Measurements from ENCODE around the gene BARX2. TPM values are rescaled to one million over a fixed set of nuclear protein-coding genes. Genes with fewer than 3 reads are reported as not detected.
"Not testable (repeated sequence)": the region's sequence is repeated elsewhere in the genome, so short reads cannot be mapped to it uniquely, and the experiment has no call there.

Gene BARX2, protein sequence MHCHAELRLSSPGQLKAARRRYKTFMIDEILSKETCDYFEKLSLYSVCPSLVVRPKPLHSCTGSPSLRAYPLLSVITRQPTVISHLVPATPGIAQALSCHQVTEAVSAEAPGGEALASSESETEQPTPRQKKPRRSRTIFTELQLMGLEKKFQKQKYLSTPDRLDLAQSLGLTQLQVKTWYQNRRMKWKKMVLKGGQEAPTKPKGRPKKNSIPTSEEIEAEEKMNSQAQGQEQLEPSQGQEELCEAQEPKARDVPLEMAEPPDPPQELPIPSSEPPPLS
- under 1 TPM in 1 of 2 experiments, not detected in 1; 0.11 TPM for total RNA-seq

DNA sequence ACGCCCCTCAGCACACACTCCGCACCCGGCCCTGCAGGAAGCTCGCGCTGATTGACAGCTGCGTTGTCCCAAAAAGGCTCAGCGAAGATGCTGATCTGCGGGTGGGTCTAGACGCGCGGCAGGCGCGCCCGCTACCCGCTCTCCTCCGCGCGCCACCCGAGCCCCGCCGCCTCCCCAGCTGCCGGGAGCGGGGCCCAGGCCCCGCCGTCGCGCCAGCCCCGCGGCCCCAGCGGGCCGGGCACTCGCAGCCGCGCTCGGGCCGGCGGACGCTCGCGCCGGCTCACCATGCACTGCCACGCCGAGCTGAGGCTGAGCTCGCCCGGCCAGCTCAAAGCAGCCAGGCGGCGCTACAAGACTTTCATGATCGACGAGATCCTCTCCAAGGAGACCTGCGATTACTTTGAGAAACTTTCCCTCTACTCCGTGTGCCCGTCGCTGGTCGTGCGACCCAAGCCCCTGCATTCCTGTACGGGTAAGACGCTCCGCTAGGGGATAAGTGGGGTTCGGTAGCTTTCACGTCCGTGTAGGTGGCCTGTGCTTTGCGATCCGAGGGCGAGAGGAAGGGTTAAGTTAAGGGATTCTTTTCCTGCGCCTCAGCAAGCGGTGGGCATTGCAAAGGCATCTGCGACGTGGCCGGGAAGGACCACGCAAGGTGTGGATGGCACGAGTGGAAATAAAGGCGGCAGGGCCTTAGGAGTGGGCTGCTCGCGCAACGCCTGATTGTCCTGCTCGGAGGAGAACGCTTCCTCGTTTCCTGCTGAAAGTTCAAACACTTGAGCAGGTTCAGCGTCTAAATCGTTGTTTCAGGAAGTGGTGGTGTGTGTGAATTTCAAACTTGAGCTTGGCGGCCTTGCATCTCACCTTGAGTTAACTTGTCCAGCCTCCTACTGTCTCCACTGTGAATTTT is at the start of gene BARX2:
Gene BARX2 (plus strand): TSS at position 98 of the 907 bp plus-strand sequence. CDS start 188 bp downstream, at position 286.
- CTCF ChIA-PET, result interaction anchor here (0.6 kb wide), 1 partner anchor 20 kb away, joined by 3 read pairs; no protein-coding TSS in a partner anchor
- POLR2A ChIA-PET, result no interaction called here

DNA sequence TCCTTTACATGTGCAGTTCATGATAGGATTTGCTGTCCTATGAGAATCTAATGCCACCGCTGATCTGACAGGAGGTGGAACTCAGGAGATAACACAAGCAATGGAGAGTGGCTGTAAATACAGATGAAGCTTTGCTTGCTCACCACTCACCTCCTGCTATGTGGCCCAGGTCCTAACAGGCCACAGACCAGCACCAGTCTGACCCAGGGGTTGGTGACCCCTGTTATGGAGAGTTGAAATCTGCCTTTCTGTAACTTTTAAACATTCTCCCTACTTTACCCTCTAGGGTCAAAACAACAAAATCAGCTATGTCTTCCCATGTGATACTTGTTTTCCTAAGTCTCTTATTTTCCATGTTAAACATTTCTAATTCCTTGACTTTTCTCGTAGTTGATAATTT is 48.7 kb upstream of the BARX2 start:
- CTCF ChIA-PET, result no interaction called here
- POLR2A ChIA-PET, result no interaction called here

DNA sequence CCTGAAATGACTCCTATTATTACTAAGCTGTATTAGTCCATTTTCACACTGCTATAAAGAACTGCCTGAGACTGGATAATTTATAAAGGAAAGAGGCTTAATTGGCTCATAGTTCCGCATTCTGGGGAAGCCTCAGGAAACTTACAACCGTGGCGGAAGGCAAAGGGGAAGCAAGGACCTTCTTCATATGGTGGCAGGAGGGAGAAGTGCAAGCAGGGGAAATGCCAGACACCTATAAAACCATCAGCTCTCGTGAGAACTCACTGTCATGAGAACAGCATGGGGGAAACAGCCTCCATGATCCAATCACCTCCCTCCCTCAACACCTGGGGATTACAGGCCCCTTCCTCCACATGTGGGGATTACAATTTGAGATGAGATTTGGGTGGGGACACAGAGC is 47.9 kb upstream of the BARX2 start:
- CTCF ChIA-PET, POLR2A ChIA-PET: not testable (repeated sequence)

DNA sequence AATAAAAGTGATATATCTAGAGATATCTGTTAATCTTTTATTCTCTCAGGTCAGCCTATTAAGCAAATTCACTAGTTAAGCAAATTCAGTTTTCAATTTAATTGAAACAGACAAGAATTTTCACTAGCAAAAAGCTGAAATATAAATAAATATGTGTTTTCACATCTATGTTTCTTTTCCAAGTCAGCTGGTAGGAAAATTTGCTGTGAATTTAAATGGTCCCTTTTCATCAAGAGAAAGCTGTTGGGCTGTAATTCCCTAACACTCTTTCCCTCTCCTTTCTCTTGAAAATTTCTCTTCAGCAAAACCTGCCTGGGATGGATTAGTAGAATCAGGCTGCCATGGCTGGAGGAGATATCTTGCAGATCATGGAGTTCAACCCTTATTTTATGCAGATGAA is 46.9 kb upstream of the BARX2 start:
- ChIA-PET POLR2A (no interaction called here), CTCF (no interaction called here)

DNA sequence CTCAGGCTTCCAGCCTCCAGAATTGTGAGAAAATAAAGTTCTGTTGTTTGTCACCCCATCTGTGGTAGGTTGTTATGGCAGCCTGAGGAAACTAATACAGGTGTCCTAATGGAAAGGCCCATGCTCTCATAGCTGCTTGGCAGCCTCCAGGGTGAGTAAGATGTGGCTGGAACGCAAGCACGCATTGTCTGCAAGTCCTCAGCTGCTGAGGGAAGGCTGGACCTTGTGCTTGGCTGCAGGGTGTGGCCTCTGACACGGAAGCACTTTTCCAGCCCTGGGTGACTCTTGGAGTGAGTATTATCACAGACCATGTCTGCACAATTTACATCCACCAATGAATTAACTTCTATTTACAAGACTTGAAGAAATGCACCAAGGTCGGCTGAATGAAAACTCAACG is 44.4 kb upstream of the BARX2 start:
- POLR2A ChIA-PET, result no interaction called here
- CTCF ChIA-PET, result interaction anchor here (0.9 to 1.3 kb wide), 2 partner anchors 11 to 213 kb away, joined by 4 read pairs; no protein-coding TSS in a partner anchor

DNA sequence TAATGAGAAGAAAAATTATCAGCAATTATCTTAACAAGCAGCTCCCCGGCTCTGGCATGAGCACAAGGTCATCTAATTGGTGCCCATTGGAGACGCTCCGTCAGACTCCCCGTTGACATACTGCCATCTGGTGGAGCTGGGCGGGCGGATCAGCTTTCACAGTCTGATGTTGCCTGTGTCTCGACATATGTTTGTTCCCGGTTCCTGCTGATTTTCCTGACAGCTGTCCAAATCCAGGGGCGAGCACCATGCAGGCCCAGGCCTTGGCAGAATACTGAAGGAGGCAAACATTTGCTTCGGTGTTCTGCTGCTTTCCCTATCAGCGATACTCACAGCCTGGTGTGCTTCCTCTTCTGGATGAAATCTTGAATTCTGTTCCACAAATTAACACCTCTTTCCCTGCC is 43.8 kb upstream of the BARX2 start:
- ChIA-PET CTCF (interaction anchor here (0.9 to 1.3 kb wide), 2 partner anchors 12 to 214 kb away, joined by 4 read pairs; no protein-coding TSS in a partner anchor), POLR2A (no interaction called here)

DNA sequence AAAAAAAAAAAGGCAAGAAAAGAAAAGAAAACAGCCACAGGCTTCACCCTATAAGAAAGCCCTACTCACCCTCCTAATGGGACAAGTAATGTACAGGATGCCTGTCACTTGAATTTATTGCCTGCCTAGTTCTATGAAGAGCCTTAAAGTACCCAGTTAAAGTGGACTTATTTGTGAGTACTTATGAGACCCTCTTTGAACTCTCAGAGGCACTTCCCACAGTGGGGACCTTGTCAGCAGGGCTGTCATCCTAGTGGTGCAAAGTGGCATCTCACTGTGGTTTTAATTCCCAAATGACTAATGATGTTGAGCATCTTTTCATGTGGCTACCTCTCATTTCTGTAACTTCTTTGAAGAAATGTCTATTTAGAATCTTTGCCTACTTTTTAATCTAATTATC is 41.8 kb upstream of the BARX2 start:
- CTCF ChIA-PET, result interaction anchor here (0.7 kb wide), 1 partner anchor 8 kb away, joined by 3 read pairs; no protein-coding TSS in a partner anchor
- POLR2A ChIA-PET, result interaction anchor here (0.7 kb wide), 1 partner anchor 451 kb away, joined by 8 read pairs; no protein-coding TSS in a partner anchor

DNA sequence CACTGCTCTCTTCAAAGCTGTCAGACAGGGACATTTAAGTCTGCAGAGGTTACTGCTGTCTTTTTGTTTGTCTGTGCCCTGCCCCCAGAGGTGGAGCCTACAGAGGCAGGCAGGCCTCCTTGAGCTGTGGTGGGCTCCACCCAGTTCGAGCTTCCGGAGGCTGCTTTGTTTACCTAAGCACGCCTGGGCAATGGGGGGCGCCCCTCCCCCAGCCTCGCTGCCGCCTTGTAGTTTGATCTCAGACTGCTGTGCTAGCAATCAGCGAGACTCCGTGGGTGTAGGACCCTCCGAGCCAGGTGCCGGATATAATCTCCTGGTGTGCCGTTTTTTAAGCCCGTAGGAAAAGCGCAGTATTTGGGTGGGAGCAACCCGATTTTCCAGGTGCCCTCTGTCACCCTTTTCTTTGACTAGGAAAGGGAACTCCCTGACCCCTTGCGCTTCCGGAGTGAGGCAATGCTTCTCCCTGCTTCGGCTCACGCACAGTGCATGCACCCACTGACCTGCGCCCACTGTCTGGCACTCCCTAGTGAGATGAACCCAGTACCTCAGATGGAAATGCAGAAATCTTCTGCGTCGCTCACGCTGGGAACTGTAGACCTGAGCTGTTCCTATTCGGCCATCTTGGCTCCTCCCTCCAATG is 31.2 kb upstream of the BARX2 start:
- CTCF ChIA-PET, POLR2A ChIA-PET: not testable (repeated sequence)

DNA sequence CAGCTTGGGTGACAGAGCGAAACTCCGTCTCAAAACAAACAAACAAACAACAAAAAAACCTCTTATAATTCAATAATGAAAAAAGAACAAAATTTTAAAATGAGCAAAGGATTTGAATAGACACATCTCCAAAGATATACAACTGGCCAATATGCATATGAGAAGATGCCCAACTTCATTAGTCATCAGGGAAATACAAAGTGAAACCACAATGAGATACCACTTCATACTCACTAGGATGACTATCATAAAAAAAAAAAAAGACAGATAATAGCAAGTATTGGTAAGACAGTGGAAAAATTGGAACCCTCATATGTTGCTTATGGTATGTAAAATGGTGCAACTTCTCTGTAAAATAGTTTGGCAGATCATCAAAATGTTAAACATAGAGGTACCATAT is 28.7 kb upstream of the BARX2 start:
- ChIA-PET POLR2A (no interaction called here), CTCF (no interaction called here)

DNA sequence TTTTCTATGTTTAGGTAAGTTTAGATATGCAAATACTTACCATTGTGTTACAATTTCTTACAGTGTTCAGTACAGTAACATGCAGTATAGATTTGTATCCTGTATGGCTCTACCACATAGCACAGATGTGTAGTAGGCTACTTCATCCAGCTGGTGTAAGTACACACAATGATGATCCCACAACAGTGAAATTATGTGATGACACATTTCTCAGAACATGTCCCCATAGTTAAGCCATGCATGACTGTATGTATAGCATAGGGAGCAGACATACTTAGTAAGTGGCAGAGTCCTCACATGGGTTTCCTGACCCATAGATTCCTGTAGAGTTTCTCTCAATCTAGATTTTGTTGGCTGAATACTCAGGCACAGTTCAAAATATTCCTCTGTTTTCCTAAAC is 26.8 kb upstream of the BARX2 start:
- ChIA-PET CTCF (no interaction called here), POLR2A (no interaction called here)

DNA sequence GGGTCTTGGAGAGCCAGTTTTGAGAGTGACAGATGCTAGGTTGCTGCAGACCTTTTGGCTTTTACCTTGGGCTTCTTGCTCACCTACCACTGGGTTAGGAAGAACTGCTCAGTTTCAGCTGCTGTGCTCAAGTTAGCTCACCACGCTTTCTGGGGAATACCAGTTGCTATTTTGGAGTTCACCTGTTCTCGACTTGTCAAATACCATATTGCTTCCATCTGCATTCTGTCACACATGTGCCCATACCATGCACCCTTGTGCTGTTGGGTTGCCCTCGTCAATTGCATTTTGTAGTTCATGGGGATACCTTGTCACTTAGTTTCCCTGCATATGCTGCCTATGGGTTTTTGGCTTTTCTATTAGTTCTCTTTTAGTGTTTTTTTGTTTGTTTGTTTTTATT is 23.0 kb upstream of the BARX2 start:
- ChIA-PET CTCF (no interaction called here), POLR2A (no interaction called here)

DNA sequence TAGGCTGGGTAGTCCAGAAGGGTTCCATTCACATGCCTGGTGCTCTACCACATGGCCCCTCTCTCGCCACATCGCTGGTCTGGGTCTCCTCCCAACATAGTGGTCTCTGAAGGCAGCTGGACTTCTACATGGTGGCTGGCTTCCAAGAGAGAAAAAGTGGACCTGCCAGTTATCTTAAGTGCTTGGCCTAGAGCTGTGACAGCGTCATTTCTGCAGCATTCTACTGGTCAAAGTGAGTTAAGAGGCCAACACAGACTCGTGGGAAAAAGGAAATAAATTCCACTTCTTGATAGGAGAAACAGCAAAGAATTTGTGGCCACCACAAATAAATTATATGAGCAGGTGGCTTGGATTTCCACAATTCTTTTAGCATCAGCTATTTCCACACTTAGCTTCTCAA is 21.0 kb upstream of the BARX2 start:
- ChIA-PET CTCF (no interaction called here), POLR2A (no interaction called here)

DNA sequence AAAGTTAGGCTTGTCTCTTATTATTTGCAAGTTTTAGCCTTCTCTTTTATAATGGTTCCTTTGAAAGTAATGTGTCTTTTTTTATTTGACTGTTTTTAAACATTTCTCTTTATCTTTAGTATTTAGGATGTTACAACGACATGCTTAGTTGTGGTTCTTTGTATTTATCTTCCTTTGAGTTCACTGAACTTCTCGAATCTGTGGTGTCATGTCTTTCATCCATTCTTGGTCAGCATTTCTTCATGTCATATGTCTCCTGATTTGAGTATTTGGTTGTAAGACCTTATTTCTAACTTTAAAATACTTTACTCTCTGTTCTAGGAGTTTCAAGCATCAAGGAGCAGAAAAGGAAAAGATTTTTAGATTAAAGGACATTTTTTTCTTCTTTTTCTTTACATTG is 15.9 kb upstream of the BARX2 start:
- ChIA-PET CTCF (no interaction called here), POLR2A (no interaction called here)

DNA sequence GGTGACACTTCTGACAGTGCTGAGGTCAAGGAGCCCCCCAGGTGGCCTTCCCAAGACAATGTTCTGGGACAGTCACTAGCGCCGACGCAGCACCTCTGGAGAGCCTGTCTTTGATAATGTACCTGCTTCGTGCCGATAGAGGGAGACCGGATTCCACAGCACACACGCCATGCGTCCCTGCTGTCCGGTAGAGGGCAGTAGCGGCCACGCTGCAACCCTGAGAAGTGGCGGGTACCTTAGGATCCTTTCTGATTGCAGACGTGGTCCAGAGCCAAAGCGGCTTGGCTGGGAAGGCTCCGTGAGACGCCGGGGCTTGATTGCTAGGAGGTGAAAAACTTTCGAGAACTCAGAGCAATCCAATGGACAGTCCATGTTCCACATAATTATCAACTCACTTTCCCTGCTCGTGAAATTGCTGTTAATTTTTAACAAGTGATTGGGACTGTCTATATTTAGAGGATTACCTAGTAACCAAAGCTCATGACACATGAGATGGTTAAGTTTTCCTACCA is 11.4 kb upstream of the BARX2 start:
- ChIA-PET CTCF (interaction anchor here (1.0 to 1.1 kb wide), 2 partner anchors 10 to 386 kb away, joined by 3 to 4 read pairs; no protein-coding TSS in a partner anchor), POLR2A (no interaction called here)

DNA sequence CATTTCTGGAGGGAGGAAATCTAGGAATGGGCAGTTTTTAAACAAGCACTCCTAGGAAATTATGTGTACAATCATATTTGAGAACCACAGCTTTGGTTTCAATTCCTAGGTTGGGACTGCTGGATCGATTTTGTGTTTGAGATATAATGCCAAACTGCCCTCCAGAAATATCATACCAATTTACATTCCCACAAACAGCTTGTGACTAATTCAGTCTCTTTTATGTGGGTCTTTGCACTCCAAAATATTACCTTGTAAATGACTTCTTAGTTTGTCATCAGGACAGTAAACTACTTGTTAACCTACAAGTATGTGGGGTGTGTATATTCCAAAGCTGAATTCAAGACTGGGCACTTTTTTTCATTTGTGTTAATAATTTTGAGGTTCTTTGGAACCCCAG is 9.8 kb upstream of the BARX2 start:
- CTCF ChIA-PET, result interaction anchor here (1.1 to 1.9 kb wide), 2 partner anchors 330 to 384 kb away, joined by 3 to 5 read pairs; no protein-coding TSS in a partner anchor
- POLR2A ChIA-PET, result no interaction called here

DNA sequence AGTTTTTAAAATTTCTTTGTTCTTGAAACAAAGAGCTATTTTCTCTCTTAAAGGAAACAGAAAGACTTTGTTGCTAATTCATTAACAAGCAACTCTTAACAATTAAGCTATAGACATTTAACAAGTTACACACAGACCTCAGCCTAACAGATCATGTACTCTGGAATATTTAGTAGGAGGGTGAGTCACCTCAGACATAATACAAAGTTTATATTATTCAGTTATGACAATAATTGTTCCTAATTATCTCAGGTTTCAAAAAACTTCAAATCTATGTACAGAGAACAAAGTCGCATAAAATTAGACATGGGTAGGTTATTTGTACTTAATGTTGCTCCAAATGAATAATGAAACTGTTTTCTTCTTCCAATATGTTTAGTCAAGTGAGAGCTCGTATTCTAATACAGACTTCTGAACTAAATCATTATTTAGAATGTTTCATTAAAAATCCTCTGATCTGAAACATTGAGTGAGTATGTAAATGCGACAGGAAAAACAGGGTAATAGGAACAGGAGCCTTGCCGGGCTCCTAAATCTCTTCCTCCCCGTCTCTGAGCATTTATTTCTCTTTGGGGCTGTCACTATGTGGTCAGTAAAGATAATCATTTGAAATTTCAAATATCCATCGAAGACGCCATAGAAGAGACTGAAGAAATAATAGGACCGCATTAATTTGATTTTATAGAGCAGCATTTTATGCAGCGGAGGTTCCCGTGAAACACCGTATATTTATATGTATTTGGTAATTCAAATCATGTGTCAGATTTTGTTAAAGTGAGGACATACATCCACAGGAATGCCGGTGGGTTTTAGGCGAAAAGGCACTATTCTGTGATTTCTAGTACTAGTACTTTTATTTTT is 8.7 kb upstream of the BARX2 start:
- POLR2A ChIA-PET, result no interaction called here

DNA sequence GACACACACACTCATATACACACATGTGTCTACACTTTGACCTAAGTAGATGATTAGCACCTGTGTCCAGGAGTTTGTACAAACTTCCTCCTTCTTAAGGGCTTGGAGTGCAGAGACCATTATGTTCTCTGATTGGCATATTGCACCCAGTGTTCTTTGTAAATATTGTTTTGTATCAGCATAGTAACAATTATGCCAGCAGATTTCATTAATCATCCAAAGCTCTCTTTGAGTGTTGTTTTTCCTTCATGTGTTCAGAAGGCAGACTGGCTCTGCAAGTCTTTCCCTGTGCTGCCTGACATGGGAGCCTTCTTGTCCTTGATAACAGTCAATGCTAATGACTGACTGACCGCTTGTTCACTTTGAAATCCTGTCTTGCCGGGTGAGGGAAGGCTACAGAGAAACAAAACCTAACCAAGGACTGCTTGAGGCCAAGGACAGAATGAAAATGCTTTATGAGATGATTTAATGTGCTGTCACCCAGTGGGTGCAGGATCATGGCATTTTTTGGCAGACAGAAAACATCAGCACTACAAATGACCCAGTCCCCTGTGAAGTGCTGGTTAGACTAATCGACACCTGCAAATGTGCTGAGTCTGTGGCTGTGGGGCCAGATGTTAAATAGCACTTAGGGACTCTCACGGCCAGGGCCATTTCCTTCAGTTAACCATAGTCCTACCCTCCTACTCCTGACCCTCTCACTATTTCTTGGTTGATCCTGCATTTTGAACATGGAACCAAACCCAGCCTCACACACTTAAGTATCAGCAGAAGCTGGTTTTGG is 6.6 kb upstream of the BARX2 start:
- CTCF ChIA-PET, result no interaction called here
- POLR2A ChIA-PET, result no interaction called here

More for the DNA sequence above, 8.7 kb upstream of the BARX2 start:
- CTCF ChIA-PET, result interaction anchor here (0.6 to 1.9 kb wide), 4 partner anchors 188 to 1335 kb away, joined by 3 to 5 read pairs (median 4); no protein-coding TSS in a partner anchor

DNA sequence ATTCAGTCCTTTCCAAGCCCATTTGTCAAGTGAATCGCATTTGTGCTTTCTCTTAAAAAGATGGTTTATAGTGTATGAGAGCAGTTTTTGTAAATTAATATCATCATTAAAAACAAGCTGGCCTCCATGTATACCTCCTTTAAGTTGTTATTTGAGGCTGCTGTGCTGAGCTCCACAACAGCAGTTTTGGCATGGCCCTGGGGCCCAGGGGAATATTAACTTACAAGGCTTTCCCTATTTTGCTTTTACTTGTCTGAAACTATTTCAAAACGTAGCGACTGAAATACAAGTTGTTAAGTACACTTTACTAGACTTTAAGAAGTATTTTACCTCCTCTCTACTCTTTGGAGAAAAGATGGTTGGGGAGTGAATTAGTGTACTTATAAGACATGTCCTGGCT is 4.9 kb upstream of the BARX2 start:
- POLR2A ChIA-PET, result no interaction called here

More for the DNA sequence above, 4.9 kb upstream of the BARX2 start:
- CTCF ChIA-PET, result no interaction called here
